Endothelial cell of umbilical vein (primary cell): ENCODE data around the gene RECK. TPM values are rescaled to one million over a fixed set of nuclear protein-coding genes. Genes with fewer than 3 reads are reported as not detected.

ENCODE experiments used
- BruUV-seq: library from RNA; stranded (reverse); fragments of 400-500 nt; replicated peaks from 2 replicates; lab custom pipeline; 2021; lab: Mats Ljungman, UMichigan
- CTCF ChIA-PET: fragments of 300-600, 350-600 bp; sonication (Branson Sonifier 250); formaldehyde crosslinking; loops from one replicate; lab custom pipeline; 2021; ENCODE audit warnings: antibody characterized with exemption, inconsistent platforms; lab: Charles Lee
- POLR2A ChIA-PET: fragments of 300-600, 350-600 bp; sonication (Branson Sonifier 250); formaldehyde crosslinking; loops from one replicate; lab custom pipeline; 2021; ENCODE audit warnings: antibody characterized with exemption, inconsistent platforms; lab: Charles Lee
- DNase-seq: peaks from one replicate; pipeline ENCODE4 v3.0.0-alpha.2; 2011; ENCODE audit warnings: low read depth, low spot score
- FAIRE-seq: peaks from 2 replicates; lab custom pipeline; 2011; peaks lifted over from hg19 to GRCh38; lab: Jason Lieb, UNC
- H2AFZ ChIP-seq: 2 replicates; pipeline ENCODE4 v1.6.0; 2012; ENCODE audit warnings: low read depth, low read length, control low read depth, inconsistent platforms
- H3K27ac ChIP-seq: 2 replicates; pipeline ENCODE4 v1.5.1; 2011; ENCODE audit warnings: low read depth, mild to moderate bottlenecking, control low read depth, low read length, moderate library complexity; ENCODE audit not compliant: insufficient read depth
- H3K27me3 ChIP-seq, 2 experiments: 2 replicates each; pipeline versions ENCODE4 v1.6.0 to v1.6.1; 2011; ENCODE audit warnings: low read length in 2 of 2, mixed read lengths in 1 of 2; ENCODE audit not compliant: control insufficient read depth in 2 of 2, insufficient read depth in 2 of 2
- H3K36me3 ChIP-seq, 2 experiments: 2 replicates in 1 of 2; 3 replicates in 1 of 2; pipeline ENCODE4 v1.5.1; 2011; ENCODE audit warnings: low read length in 2 of 2, mild to moderate bottlenecking in 1 of 2, moderate library complexity in 1 of 2; ENCODE audit not compliant: control insufficient read depth in 2 of 2, insufficient read depth in 2 of 2; ENCODE audit errors: extremely low read depth in 1 of 2
- H3K4me1 ChIP-seq: 3 replicates; pipeline ENCODE4 v1.5.1; 2011; ENCODE audit warnings: mild to moderate bottlenecking, low read length; ENCODE audit not compliant: control insufficient read depth, insufficient read depth; ENCODE audit errors: extremely low read depth
- H3K4me2 ChIP-seq: 2 replicates; pipeline ENCODE4 v1.6.1; 2011; ENCODE audit warnings: low read length, control low read depth, mixed read lengths; ENCODE audit not compliant: insufficient read depth
- H3K4me3 ChIP-seq, 3 experiments: fragments of 200-600 bp in 1 of 3; sonication (generic), shearing (Covaris generic) in 1 of 3; replicated peaks in 1 of 3; 2 replicates each; pipeline ENCODE4 v1.5.1; 2011 to 2016; ENCODE audit warnings: control low read depth in 3 of 3, low read length in 3 of 3, mild to moderate bottlenecking in 2 of 3, inconsistent platforms in 1 of 3, low read depth in 1 of 3, moderate library complexity in 1 of 3; ENCODE audit not compliant: insufficient read depth in 1 of 3
- H3K79me2 ChIP-seq: 2 replicates; pipeline ENCODE4 v1.6.0; 2012; ENCODE audit warnings: low read length, inconsistent platforms; ENCODE audit not compliant: control insufficient read depth, insufficient read depth
- H3K9ac ChIP-seq: replicated peaks from 2 replicates; pipeline ENCODE3; 2011; ENCODE audit warnings: low read length, control low read depth; ENCODE audit not compliant: insufficient read depth; ENCODE audit errors: extremely low read depth
- H3K9me1 ChIP-seq: replicated peaks from 3 replicates; pipeline ENCODE4 v1.6.0; 2011; ENCODE audit warnings: mild to moderate bottlenecking, low read length; ENCODE audit not compliant: control insufficient read depth, insufficient read depth; ENCODE audit errors: extremely low read depth
- H3K9me3 ChIP-seq: replicated peaks from 2 replicates; pipeline ENCODE4 v1.5.1; 2012; ENCODE audit warnings: low read length, inconsistent platforms; ENCODE audit not compliant: control insufficient read depth, insufficient read depth
- H4K20me1 ChIP-seq: replicated peaks from 2 replicates; pipeline ENCODE3; 2011; ENCODE audit warnings: mild to moderate bottlenecking, low read length; ENCODE audit not compliant: control insufficient read depth, insufficient read depth; ENCODE audit errors: extremely low read depth
- CTCF ChIP-seq, 2 donors: IDR thresholded peaks; 1 replicate in 1 of 2; 2 replicates in 1 of 2; pipeline ENCODE4 v1.5.1; 2011; ENCODE audit warnings: low read length in 2 of 2, mild to moderate bottlenecking in 2 of 2, moderate library complexity in 2 of 2, control low read depth in 1 of 2, inconsistent platforms in 1 of 2, low read depth in 1 of 2; ENCODE audit not compliant: insufficient read depth in 1 of 2; ENCODE audit errors: extremely low read depth in 1 of 2
- EZH2 ChIP-seq: IDR thresholded peaks from 2 replicates; pipeline ENCODE4 v1.6.1; 2012; ENCODE audit warnings: borderline replicate concordance, low read depth, mild to moderate bottlenecking, moderate library complexity, low read length, inconsistent platforms; ENCODE audit not compliant: severe bottlenecking
- FOS ChIP-seq: IDR thresholded peaks from 2 replicates; pipeline ENCODE4 v1.6.1; 2011; ENCODE audit warnings: mild to moderate bottlenecking, low read length, moderate library complexity, borderline replicate concordance; ENCODE audit not compliant: insufficient read depth
- GATA2 ChIP-seq: IDR thresholded peaks from 2 replicates; pipeline ENCODE4 v1.7.0; 2011; ENCODE audit warnings: low read depth, mild to moderate bottlenecking, moderate library complexity, mixed read lengths, low read length; ENCODE audit not compliant: insufficient read length, insufficient read depth
- JUN ChIP-seq: IDR thresholded peaks from 2 replicates; pipeline ENCODE4 v1.6.1; 2011; ENCODE audit warnings: borderline replicate concordance, low read depth; ENCODE audit not compliant: insufficient read length, insufficient read depth
- MAX ChIP-seq: IDR thresholded peaks from 2 replicates; pipeline ENCODE4 v1.6.1; 2011; ENCODE audit not compliant: insufficient read depth, insufficient read length
- MYC ChIP-seq: IDR thresholded peaks from one replicate; pipeline ENCODE4 v1.6.1; 2011; ENCODE audit warnings: mild to moderate bottlenecking, low read depth, low read length
- POLR2A ChIP-seq: IDR thresholded peaks from 2 replicates; pipeline ENCODE4 v1.6.1; 2012; ENCODE audit warnings: low read depth, mild to moderate bottlenecking, control low read depth, low read length
- POLR2AphosphoS5 ChIP-seq: IDR thresholded peaks from 2 replicates; pipeline ENCODE4 v1.6.1; 2012; ENCODE audit warnings: low read depth, mild to moderate bottlenecking, control low read depth, low read length, moderate library complexity; ENCODE audit not compliant: insufficient read depth
- dilution Hi-C: fragments of 300-500 bp; cut with MboI; formaldehyde crosslinking; loops from one replicate; pipeline ENCODE4 v1.15.0; 2019; ENCODE audit warnings: low sequenced_read_pairs; ENCODE audit not compliant: extremely low pct_ligation_motif_present
- intact Hi-C: fragments of 100-400 bp; cut with micrococcal nuclease; formaldehyde crosslinking; loops from one replicate; pipeline ENCODE4 v1.10.0; 2022
- polyA plus RNA-seq, 4 experiments: library from polyadenylated mRNA; depleted of rRNA in 3 of 4; stranded (reverse) in 3 of 4; unstranded in 1 of 4; fragments of >200 nt; gene quantifications; 2 replicates each; pipeline versions ENCODE4 v1.2.1 to v1.2.3, GENCODE V29; 2011 to 2012; ENCODE audit warnings: missing spikeins in 1 of 4
- total RNA-seq: library from RNA; stranded (reverse); gene quantifications from 2 replicates; pipeline ENCODE4 v1.2.3, GENCODE V29; 2021

Gene RECK
- total and polyA plus RNA-seq, 2 donors (not counting 3 experiments of a cell fraction or from before 2014, with no cell fraction given) = 12.0 to 14.1 TPM

DNA sequence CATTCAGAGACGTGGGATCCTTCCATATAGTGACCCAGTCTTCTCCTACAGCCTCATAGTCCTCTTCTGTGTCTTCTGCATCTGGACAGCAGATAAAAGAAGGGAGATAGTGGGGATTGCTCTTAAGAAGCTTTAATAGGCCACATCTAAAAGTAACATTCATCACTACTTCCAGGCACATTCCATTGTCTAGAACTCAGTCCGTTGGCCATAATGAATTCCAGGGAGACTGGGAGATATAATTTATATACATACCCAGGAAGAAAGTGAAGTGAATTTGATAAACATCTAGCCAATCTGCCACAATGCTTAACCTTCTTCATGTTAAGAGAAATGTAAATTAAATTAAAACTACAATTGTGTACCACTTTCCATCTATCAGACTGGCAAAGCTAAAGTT, 77.3 kb downstream of the RECK start:
- H2AFZ ChIP-seq = no peak overlapping the region
- TF ChIP-seq EZH2 = no peak
- peaks cover 0 to 1% of the 10 kb centered on the region in 2 experiments for H3K36me3 ChIP-seq
- dilution Hi-C loops (no loop called here), intact Hi-C loops (no loop called here)
- H3K9me3 ChIP-seq = no peaks in the 10 kb centered on the region
- H3K4me1 ChIP-seq = no peaks in the 10 kb centered on the region
- H3K9ac ChIP-seq = no peak overlapping the region
- no peak overlapping the region for H3K27ac ChIP-seq
- H3K9me1 ChIP-seq = no peaks in the 10 kb centered on the region
- H3K4me3 ChIP-seq = no peak overlapping the region
- ChIA-PET CTCF (interaction anchor here (0.9 to 3.9 kb wide), 3 partner anchors 11 to 52 kb away, joined by 3 to 14 read pairs (median 9); no protein-coding TSS in a partner anchor), POLR2A (no interaction called here)
- no peak for DNase-seq
- H3K4me2 ChIP-seq = no peak overlapping the region
- no TSS peak for BruUV-seq
- no peaks in the 10 kb centered on the region for H3K27me3 ChIP-seq
- FAIRE-seq = no peak
- H4K20me1 ChIP-seq = no peaks in the 10 kb centered on the region
- H3K79me2 ChIP-seq = no peaks in the 10 kb centered on the region

GRCh38 chr9:36116593-36116992, 79.9 kb downstream of the RECK start:
- no peaks in the 10 kb centered on the region for H3K9me3 ChIP-seq
- intact Hi-C loops = no loop called here
- no peaks in the 10 kb centered on the region for H3K79me2 ChIP-seq
- dilution Hi-C loops = no loop called here
- H3K4me2 ChIP-seq = no peak overlapping the region
- DNase-seq (no peak), FAIRE-seq (no peak)
- POLR2A ChIA-PET = no interaction called here
- no peak overlapping the region for H3K9ac ChIP-seq
- no peak overlapping the region for H3K27ac ChIP-seq
- H3K9me1 ChIP-seq = no peaks in the 10 kb centered on the region
- H3K27me3 ChIP-seq = no peaks in the 10 kb centered on the region
- H3K4me3 ChIP-seq = no peak overlapping the region
- no peak overlapping the region for H2AFZ ChIP-seq
- H3K4me1 ChIP-seq = no peaks in the 10 kb centered on the region
- H3K36me3 ChIP-seq = peaks cover 0 to 1% of the 10 kb centered on the region in 2 experiments
- no peaks in the 10 kb centered on the region for H4K20me1 ChIP-seq
- BruUV-seq = no TSS peak
- CTCF ChIA-PET = interaction anchor here (1.0 to 3.0 kb wide), 4 partner anchors 13 to 74 kb away, joined by 3 to 9 read pairs (median 4); partner anchors contain the start of gene CLTA
- TF ChIP-seq POLR2A (no peak), JUN (no peak), POLR2AphosphoS5 (no peak), CTCF (IDR thresholded peaks at IDR 0.05; ENCODE audit: extremely low read depth in 1 of 2, insufficient read depth in 1 of 2, low read depth in 1 of 2, low read length in 2 of 2) (no peak), GATA2 (no peak), MAX (no peak), EZH2 (no peak), FOS (no peak), MYC (no peak)
